ENCODE data around the gene EHBP1.
"Not testable (repeated sequence)": the region's sequence is repeated elsewhere in the genome, so short reads cannot be mapped to it uniquely, and the experiment has no call there.

The EHBP1 gene

GRCh38 chr2:62708751-62709150, 3.2 kb downstream of the EHBP1 start:
- CTCF ChIA-PET: no interaction called here
- H3K27ac ChIP-seq: no peak overlapping the region
- POLR2A ChIA-PET (ENCODE audit: low non-redundant PET): no interaction called here
- DNase-seq (ENCODE audit: low spot score): no peak
- no peak for TF ChIP-seq CTCF (conservative IDR thresholded peaks at IDR 0.05; ENCODE audit: low read depth)

- no peak for DNase-seq (ENCODE audit: low spot score)
- POLR2A ChIA-PET (ENCODE audit: low non-redundant PET): no interaction called here
These were observed 6.5 kb downstream of the EHBP1 start for GRCh38 chr2:62711832-62712494.

GRCh38 chr2:62713196-62713595, 7.7 kb downstream of the EHBP1 start:
- POLR2A ChIA-PET (ENCODE audit: low non-redundant PET); H3K27ac ChIP-seq; CTCF ChIA-PET; DNase-seq (ENCODE audit: low spot score): not testable (repeated sequence)

More at GRCh38 chr2:62711832-62712494, 6.5 kb downstream of the EHBP1 start:
- CTCF ChIA-PET: no interaction called here
- no peak for TF ChIP-seq CTCF (conservative IDR thresholded peaks at IDR 0.05; ENCODE audit: low read depth)
- no peak overlapping the region for H3K27ac ChIP-seq

- no peak for TF ChIP-seq CTCF (conservative IDR thresholded peaks at IDR 0.05; ENCODE audit: low read depth)
- CTCF ChIA-PET: no interaction called here
- POLR2A ChIA-PET (ENCODE audit: low non-redundant PET): no interaction called here
- no peak overlapping the region for H3K27ac ChIP-seq
- no peak for DNase-seq (ENCODE audit: low spot score)
These were observed 8.3 kb downstream of the EHBP1 start for GRCh38 chr2:62713837-62714236.

- TF ChIP-seq CTCF (conservative IDR thresholded peaks at IDR 0.05; ENCODE audit: low read depth): no peak
- CTCF ChIA-PET: no interaction called here
- DNase-seq (ENCODE audit: low spot score): no peak
- POLR2A ChIA-PET (ENCODE audit: low non-redundant PET): no interaction called here
- no peak overlapping the region for H3K27ac ChIP-seq
These were observed 11.3 kb downstream of the EHBP1 start for GRCh38 chr2:62716768-62717167.

- DNase-seq (ENCODE audit: low spot score): no peak
- ChIA-PET CTCF (interaction anchor here (0.5 kb wide), 1 partner anchor 289 kb away, joined by 3 read pairs; no protein-coding TSS in a partner anchor), POLR2A (ENCODE audit: low non-redundant PET) (no interaction called here)
- H3K27ac ChIP-seq: no peak overlapping the region
- no peak for TF ChIP-seq CTCF (conservative IDR thresholded peaks at IDR 0.05; ENCODE audit: low read depth)
These were observed 12.1 kb downstream of the EHBP1 start for GRCh38 chr2:62717503-62718081.

- ChIA-PET POLR2A (ENCODE audit: low non-redundant PET) (no interaction called here), CTCF (no interaction called here)
- no peak for TF ChIP-seq CTCF (conservative IDR thresholded peaks at IDR 0.05; ENCODE audit: low read depth)
- DNase-seq (ENCODE audit: low spot score): no peak
- H3K27ac ChIP-seq: no peak overlapping the region
These were observed 12.8 kb downstream of the EHBP1 start for GRCh38 chr2:62718225-62718822.
